Motor neuron (in vitro differentiated cells): Measurements from ENCODE around the gene NUDT9. TPM values are rescaled to one million over a fixed set of nuclear protein-coding genes. Genes with fewer than 3 reads are reported as not detected.
A peak's percentile ranks its signal among the peaks of the same experiment; 100 is the strongest.
"Not testable (repeated sequence)": the region's sequence is repeated elsewhere in the genome, so short reads cannot be mapped to it uniquely, and the experiment has no call there.

Experiments used
- ATAC-seq, 8 experiments: fragments of 200-7000 bp; cut with Tn5 transposase; replicated peaks in 6 of 8; 2 replicates each; pipeline ENCODE4 v1.8.0; 2021; ENCODE audit warnings: mild to moderate bottlenecking in 8 of 8, moderate library complexity in 8 of 8
- H3K27ac ChIP-seq, 2 donors: fragments of 250-450 bp; sonication (Bioruptor Pico); 2 replicates each; pipeline ENCODE4 v1.9.0; 2021; ENCODE audit warnings: antibody characterized with exemption in 2 of 2, mild to moderate bottlenecking in 2 of 2, moderate library complexity in 1 of 2
- H3K4me1 ChIP-seq, 2 donors: fragments of 250-450 bp; sonication (Bioruptor Pico); replicated peaks in 1 of 2; 2 replicates each; pipeline ENCODE4 v1.6.1; 2021; ENCODE audit warnings: antibody characterized with exemption in 2 of 2, mild to moderate bottlenecking in 2 of 2, moderate library complexity in 1 of 2
- H3K4me3 ChIP-seq, 5 donors: fragments of 250-450 bp; sonication (Bioruptor Pico); 2 replicates each; pipeline ENCODE4 v1.9.0; 2021; ENCODE audit warnings: antibody characterized with exemption in 5 of 5, mild to moderate bottlenecking in 5 of 5, moderate library complexity in 4 of 5
- WGBS, 10 experiments: fragments of 450-650 bp; shearing (Covaris generic); methylation state at CpG; one replicate each; pipeline ENCODE4 v1.0.0; 2022; 5-methylcytosine and 5-hydroxymethylcytosine counted together
- in situ Hi-C, 9 experiments: fragments of 400-800 bp; cut with MboI; loops; one replicate each; pipeline ENCODE4 v1.15.0; 2021; ENCODE audit warnings: low sequenced_read_pairs in 9 of 9, low pct_unique_long_range_greater_than_20kb in 2 of 9; ENCODE audit not compliant: unreplicated experiment in 9 of 9
- total RNA-seq, 8 experiments: library from RNA; unstranded; fragments of 300-600 nt; gene quantifications; 2 replicates each; pipeline versions ENCODE4 v1.2.3 to v1.2.4, GENCODE V29; 2022

The NUDT9 gene
- total RNA-seq, 8 experiments from 2014 or later, result 11.6 to 29.1 (median 16.4) TPM

- 2 to 75% (median 36%) methylated on average over 1 to 13 of the region's 16 CpGs for WGBS, 10 experiments
- Histone ChIP-seq H3K27ac (peak overlapping the region; percentile 69 to 78), H3K4me3 (peak overlapping the region; percentile 44 to 75 (median 53)), H3K4me1 (peaks cover 12 to 15% of the 10 kb centered on the region in 2 donors)
- in situ Hi-C loops, result no loop called here
- ATAC-seq, result peak in 5 of 8 experiments; percentile 31 to 40 (median 36)
Observed at GRCh38 chr4:87391576-87392054, 30.8 kb upstream of the NUDT9 start.

GRCh38 chr4:87392183-87392582, 30.2 kb upstream of the NUDT9 start:
- Histone ChIP-seq H3K27ac (no peak overlapping the region), H3K4me1 (peaks cover 12 to 15% of the 10 kb centered on the region in 2 donors), H3K4me3 (no peak overlapping the region)
- in situ Hi-C loops, result no loop called here
- ATAC-seq, result no peak
- WGBS, 10 experiments, result 83 to 100% (median 97%) methylated on average over 1 to 3 of the region's 3 CpGs

GRCh38 chr4:87395073-87395472, 27.3 kb upstream of the NUDT9 start:
- ATAC-seq, H3K4me3 ChIP-seq, H3K27ac ChIP-seq, in situ Hi-C loops, H3K4me1 ChIP-seq: not testable (repeated sequence)
- WGBS, 10 experiments, result 64 to 100% (median 89%) methylated on average over 1 to 21 of the region's 23 CpGs; no CpG with 5 or more reads in 4 of the 10 experiments

GRCh38 chr4:87395851-87396250, 26.5 kb upstream of the NUDT9 start:
- 63% methylated on average over 4 of the region's 20 CpGs; no CpG with 5 or more reads in 9 of the 10 experiments for WGBS, 10 experiments
- H3K27ac ChIP-seq, in situ Hi-C loops, H3K4me1 ChIP-seq, ATAC-seq, H3K4me3 ChIP-seq: not testable (repeated sequence)

- Histone ChIP-seq H3K27ac (no peak overlapping the region), H3K4me1 (no peaks in the 10 kb centered on the region), H3K4me3 (no peak overlapping the region)
- ATAC-seq, result peak; percentile 35 to 98 (median 74)
- in situ Hi-C loops, result no loop called here
- WGBS, 10 experiments, result 59 to 92% (median 78%) methylated on average over 1 to 3 of the region's 3 CpGs; no CpG with 5 or more reads in 6 of the 10 experiments
Observed at GRCh38 chr4:87399148-87399547, 23.2 kb upstream of the NUDT9 start.

GRCh38 chr4:87399954-87400353, 22.4 kb upstream of the NUDT9 start:
- no peak for ATAC-seq
- Histone ChIP-seq H3K27ac (no peak overlapping the region), H3K4me1 (no peaks in the 10 kb centered on the region), H3K4me3 (no peak overlapping the region)
- in situ Hi-C loops, result no loop called here
- WGBS, 10 experiments, result 0 to 100% (median 92%) methylated on average over 1 of the region's 1 CpG; no CpG with 5 or more reads in 6 of the 10 experiments

GRCh38 chr4:87403732-87404131, 18.6 kb upstream of the NUDT9 start:
- in situ Hi-C loops, H3K27ac ChIP-seq, H3K4me3 ChIP-seq, ATAC-seq, H3K4me1 ChIP-seq: not testable (repeated sequence)
- WGBS, 10 experiments, result 0 to 100% (median 61%) methylated on average over 1 of the region's 1 CpG; no CpG with 5 or more reads in 4 of the 10 experiments

- Histone ChIP-seq H3K4me1 (peaks cover 2 to 3% of the 10 kb centered on the region in 2 donors), H3K4me3 (no peak overlapping the region), H3K27ac (no peak overlapping the region)
- WGBS, 10 experiments, result 44 to 100% (median 90%) methylated on average over 2 to 5 of the region's 5 CpGs
- no peak for ATAC-seq
- in situ Hi-C loops, result no loop called here
Observed at GRCh38 chr4:87405211-87405820, 17.1 kb upstream of the NUDT9 start.

GRCh38 chr4:87406462-87406861, 15.9 kb upstream of the NUDT9 start:
- WGBS, 10 experiments, result 14 to 100% (median 83%) methylated on average over 1 to 6 of the region's 6 CpGs; no CpG with 5 or more reads in 1 of the 10 experiments
- in situ Hi-C loops, result no loop called here
- peaks cover 2 to 3% of the 10 kb centered on the region in 2 donors for H3K4me1 ChIP-seq
- H3K27ac ChIP-seq, result no peak overlapping the region
- H3K4me3 ChIP-seq, result no peak overlapping the region
- no peak for ATAC-seq

GRCh38 chr4:87406902-87407301, 15.5 kb upstream of the NUDT9 start:
- H3K27ac ChIP-seq, H3K4me3 ChIP-seq, H3K4me1 ChIP-seq, ATAC-seq, in situ Hi-C loops: not testable (repeated sequence)
- WGBS, 10 experiments, result 4 to 100% (median 85%) methylated on average over 1 to 4 of the region's 4 CpGs

GRCh38 chr4:87409420-87409939, 12.9 kb upstream of the NUDT9 start:
- ATAC-seq, result no peak
- in situ Hi-C loops, result no loop called here
- no peak overlapping the region for H3K27ac ChIP-seq
- H3K4me1 ChIP-seq, result peaks cover 2 to 3% of the 10 kb centered on the region in 2 donors
- H3K4me3 ChIP-seq, result no peak overlapping the region
- WGBS, 10 experiments, result 57 to 100% (median 93%) methylated on average over 1 to 3 of the region's 3 CpGs

- H3K4me3 ChIP-seq, result no peak overlapping the region
- in situ Hi-C loops, result no loop called here
- no peak overlapping the region for H3K27ac ChIP-seq
- peaks cover 2 to 3% of the 10 kb centered on the region in 2 donors for H3K4me1 ChIP-seq
- WGBS, 10 experiments, result 33 to 100% (median 88%) methylated on average over 1 to 2 of the region's 2 CpGs; no CpG with 5 or more reads in 1 of the 10 experiments
- peak in 1 of 8 experiments; percentile 29 for ATAC-seq
Observed at GRCh38 chr4:87410157-87410556, 12.2 kb upstream of the NUDT9 start.

- WGBS, 10 experiments, result 0 to 100% (median 83%) methylated on average over 1 to 2 of the region's 2 CpGs; no CpG with 5 or more reads in 1 of the 10 experiments
- Histone ChIP-seq H3K4me3 (no peak overlapping the region), H3K27ac (no peak overlapping the region), H3K4me1 (peaks cover 2 to 3% of the 10 kb centered on the region in 2 donors)
- no peak for ATAC-seq
- in situ Hi-C loops, result no loop called here
Observed at GRCh38 chr4:87410679-87411078, 11.7 kb upstream of the NUDT9 start.

- ATAC-seq, result no peak
- H3K27ac ChIP-seq, result no peak overlapping the region
- in situ Hi-C loops, result no loop called here
- H3K4me1 ChIP-seq, result peaks cover 0 to 3% of the 10 kb centered on the region in 2 donors
- H3K4me3 ChIP-seq, result no peak overlapping the region
Observed at GRCh38 chr4:87414816-87415215, 7.6 kb upstream of the NUDT9 start.
